ENCODE measurements around the gene BRD3.
"Not testable (repeated sequence)": the region's sequence is repeated elsewhere in the genome, so short reads cannot be mapped to it uniquely, and the experiment has no call there.

The BRD3 gene

DNA sequence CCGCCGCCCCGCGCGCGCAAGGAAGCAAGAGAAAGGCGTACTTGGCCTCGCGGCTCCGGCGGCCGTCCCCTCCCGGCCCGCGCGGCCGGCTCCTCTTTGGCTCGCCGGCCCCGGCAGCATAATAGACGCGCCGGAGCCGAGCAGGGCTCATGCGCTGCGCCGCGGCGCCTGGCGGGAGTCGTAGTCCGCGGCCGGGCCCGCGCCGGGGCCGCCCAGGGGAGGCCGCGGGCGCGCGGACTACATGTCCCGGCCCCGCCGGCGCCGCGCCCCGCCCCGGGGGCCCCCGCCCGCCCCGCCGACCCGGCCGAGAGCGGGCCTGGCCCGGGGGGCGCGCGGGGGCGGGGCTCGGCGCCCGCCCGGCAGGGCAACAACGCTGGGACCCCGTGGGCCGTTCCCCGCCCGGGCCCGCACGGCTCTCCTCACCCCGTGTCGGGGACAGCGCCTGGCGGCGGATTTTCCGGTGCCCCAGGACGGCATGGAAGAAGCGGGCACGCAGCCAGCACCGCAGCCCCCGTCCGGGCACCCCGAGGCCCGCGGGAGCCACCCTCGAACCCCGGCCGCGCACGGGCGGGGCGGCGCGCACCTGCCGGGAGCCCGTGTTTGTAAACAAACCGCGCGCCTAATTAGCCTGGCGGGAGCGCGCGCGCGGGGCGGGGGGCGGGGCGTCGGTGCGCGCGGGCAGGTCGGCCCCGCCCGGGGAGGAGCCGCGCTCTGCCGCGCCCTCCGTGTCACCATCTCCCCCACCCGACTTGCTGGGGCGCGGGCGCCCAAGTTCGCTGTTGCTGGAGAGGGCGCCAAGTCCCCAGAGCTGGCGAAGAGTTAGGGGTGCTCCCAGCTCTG is at the start of gene BRD3:
Gene BRD3, minus strand, starts transcription at position 123 of the 840 bp plus-strand sequence. CDS start 14,549 bp downstream, outside the sequence.
- peak; percentile 76 for DNase-seq

DNA sequence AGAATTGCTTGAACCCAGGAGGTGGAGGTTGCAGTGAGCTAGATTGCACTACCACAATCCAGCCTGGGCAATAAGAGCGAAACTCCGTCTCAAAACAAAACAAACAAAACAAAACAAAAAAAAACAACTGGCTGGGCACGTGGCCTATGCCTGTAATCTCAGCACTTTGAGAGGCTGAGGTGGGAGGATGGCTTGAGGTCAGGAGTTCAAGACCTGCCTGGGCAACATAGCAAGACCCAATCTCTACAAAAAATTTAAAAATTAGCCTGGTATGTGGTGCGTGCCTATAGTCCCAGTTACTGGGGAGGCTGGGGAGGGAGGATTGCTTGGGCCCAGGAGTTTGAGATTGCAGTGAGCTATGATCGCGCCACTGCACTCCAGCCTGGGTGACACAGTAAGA is 44.7 kb upstream of the BRD3 start:
- DNase-seq: no peak

DNA sequence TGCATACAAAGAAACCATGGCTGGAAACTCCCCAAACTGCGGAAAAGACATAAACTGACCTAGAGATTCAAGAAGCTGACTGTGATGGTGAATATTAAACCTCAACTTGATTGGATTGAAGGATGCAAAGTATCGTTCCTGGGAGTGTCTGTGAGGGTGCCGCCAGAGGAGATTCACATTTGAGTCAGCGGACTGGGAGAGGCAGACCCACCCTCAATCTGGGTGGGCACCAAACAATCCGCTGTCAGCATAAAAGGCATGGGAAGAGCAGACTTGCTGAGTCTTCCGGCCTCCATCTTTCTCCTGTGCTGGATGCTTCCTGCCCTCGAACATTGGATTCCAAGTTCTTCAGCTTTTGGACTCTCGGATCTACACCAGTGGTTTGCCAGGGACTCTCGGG is 43.2 kb upstream of the BRD3 start:
- no peak for DNase-seq

GRCh38 chr9:134103391-134103998 is 35.7 kb upstream of the BRD3 start:
- DNase-seq: no peak

DNA sequence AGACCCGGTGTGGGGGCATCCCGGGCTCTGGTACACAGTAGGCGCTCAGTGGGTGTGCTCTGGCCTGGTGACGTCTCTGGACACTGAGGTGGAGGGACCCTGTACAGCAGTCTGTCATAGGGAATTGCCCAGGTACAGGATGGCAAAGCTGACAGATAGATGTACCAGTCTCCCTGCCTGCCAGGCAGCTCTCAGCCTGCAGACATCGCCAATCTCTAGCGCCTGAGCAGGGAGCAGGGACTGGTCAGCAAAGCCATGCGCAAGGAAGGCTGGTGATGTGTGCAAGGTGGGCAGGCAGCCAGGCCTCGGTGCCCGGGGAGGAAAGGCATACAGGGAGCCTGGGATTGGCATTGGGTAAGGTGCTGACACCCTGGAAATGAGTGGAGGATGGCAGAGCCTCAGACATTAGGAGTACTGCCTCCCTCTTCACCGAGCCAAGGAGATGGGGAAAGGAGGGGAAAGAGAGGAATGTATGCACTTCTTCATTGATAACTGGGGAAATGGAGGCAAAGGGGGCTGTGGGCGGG is 33.9 kb upstream of the BRD3 start:
- DNase-seq: no peak

- DNase-seq: not testable (repeated sequence)
These were observed 33.3 kb upstream of the BRD3 start for GRCh38 chr9:134101133-134101532.

DNA sequence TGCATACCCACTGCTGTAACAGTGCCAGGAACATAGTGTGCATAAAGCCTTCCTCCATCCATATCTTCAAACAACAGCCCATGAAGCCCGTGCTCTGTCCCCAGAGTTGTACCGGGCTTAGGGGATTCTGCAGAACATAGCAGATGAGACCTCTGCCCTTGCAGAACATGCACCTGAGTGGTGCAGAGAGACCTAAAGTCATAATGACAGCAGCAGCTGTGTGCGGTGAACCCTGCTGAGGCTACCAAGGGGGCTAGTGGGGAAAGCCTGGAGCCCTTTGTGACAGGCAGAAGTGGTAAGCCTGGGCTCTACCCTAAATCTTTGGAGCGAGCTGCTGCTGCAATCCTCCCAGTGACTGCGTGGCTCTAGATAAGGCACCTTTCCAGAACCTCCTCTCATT is 32.2 kb upstream of the BRD3 start:
- no peak for DNase-seq

GRCh38 chr9:134099123-134099761 is 31.4 kb upstream of the BRD3 start:
- DNase-seq: peak; percentile 52

DNA sequence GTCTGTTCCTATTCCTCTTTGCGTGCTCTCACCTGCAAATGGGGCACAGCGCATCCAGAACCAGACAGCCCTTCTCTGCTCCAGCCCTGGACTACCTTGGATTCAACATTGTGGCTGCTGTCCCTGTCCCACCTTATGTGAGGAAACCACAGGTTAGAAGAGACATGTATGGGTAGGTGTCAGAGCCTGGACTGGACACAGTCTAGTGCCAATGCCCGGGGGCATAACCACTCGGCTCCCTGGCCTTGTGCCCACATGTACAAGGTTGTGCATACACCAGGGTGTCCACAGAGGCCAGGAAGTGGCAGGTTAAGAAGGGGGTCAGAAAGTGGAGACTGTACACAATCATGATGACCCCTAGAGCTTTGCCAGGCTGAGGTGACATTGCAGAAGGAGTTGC is 22.1 kb upstream of the BRD3 start:
- no peak for DNase-seq

DNA sequence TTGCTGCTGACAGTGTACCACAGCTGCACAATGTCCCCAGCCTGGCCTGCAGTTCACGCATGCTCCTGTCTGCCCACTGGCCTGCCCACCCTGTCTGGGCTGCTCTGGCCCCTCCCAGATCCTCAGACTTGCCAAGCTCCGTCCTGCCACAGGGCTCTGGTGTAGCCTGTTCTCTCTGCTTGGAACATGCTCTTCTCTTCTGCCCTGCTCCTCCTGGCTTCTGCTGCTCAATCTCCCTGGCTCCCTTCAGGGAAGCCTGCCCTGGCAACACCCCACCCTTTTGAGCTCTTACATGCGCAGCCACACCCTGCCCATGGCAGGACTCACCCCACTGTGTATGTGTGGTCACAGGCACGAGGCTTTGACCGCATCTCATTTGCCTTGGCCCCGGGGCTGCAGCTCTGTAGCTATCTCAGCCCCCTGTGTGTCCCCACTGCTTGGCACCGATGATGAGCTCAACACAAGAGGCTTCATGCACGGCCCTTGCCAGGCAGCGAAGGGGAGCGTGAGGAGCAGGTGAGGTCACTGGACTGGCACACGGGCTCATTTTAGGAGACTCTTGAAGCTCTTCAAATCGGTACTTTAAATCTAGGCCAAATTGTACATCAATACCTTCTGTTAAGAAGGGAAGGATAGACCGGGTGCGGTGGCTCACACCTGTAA is 20.4 kb upstream of the BRD3 start:
- DNase-seq: no peak

GRCh38 chr9:134085674-134086073 is 17.8 kb upstream of the BRD3 start:
- DNase-seq: no peak

DNA sequence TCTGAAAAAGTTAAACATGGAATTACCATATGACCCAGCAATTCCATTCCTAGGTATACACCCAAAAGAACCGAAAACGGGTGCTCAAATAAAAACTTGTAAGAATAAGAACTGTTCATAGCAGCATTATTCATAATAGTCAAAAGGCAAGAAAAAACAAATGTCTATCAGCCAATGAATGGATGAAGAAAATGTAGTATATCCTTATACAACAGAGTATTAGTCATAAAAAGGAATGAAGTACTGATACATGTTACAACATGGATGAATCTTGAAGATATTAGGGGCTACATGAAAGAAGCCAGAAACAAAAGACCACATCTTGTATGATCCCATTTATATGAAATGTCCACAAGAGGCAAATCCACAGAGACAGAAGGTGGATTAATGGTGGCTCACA is 15.6 kb upstream of the BRD3 start:
- no peak for DNase-seq

DNA sequence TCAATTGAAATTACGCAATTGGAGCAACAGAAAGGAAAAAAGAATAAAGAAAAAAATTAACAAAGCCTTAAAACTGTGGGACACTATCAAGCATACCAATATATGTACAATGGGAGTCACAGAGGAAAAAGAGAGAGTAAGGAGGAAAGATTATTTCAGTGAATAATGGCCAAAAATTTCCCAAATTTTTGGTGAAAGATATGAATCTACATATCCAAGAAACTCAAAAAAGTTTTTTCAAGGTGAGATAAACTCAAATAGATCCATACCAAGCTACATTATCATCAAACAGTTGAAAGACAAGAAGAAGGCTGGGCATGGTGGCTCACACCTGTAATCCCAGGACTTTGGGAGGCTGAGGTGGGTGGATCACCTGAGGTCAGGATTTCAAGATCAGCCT is 8.8 kb upstream of the BRD3 start:
- no peak for DNase-seq

GRCh38 chr9:134075689-134076088 is 7.9 kb upstream of the BRD3 start:
- not testable (repeated sequence) for DNase-seq

DNA sequence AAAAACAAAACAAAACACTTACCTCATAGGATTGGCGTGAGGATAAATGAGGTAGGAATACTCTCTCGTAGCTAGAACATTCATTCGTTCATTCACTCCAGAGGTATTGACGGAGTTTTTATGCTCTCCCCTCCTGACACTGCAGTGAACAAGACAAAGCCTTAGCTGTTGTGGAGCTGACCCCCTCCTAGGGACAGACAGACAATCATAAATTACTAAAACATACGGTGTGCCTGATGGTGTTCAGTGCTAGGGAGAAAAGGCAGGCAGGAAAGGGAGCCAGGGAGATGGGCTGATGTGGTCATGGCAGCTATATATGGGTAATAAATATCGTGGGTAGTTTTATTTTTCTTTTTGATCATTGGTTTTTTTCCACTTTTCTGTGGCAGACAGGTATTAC is 5.7 kb upstream of the BRD3 start:
- no peak for DNase-seq

DNA sequence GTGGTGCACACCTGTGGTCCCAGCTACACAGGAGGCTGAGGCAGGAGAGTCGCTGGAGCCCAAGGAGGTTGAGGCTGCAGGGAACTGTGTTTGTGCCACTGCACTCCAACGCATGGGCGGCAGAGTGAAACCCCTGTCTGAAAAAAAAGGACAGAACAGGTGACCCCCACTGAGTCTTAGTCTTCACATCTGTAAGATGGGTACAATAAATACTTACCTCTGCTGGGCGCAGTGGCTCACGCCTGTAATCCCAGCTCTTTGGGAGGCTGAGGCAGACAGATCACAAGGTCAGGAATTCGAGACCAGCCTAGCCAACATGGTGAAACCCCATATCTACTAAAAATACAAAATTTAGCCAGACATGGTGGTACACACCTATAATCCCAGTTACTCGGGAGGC is 4.9 kb upstream of the BRD3 start:
- DNase-seq: not testable (repeated sequence)

DNA sequence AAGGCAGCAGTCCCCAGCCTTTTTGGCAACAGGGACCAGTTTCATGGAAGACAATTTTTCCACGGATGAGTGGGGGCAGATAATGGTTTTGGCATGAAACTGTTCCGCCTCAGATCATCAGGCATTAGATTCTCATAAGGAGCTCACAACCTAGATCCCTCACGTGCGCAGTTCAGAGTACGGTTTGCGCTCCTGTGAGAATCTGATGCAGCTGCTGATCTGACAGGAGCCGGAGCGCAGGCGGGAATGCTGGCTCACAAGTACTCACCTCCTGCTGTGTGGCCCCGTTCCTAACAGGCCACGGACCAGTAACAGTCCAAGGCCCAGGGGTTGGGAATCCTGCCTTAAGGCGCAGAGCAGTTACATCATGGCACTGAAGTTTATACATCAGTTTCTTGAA is 3.3 kb upstream of the BRD3 start:
- DNase-seq: no peak

- no peak for DNase-seq
These were observed 1.9 kb upstream of the BRD3 start for GRCh38 chr9:134069480-134070399.

DNA sequence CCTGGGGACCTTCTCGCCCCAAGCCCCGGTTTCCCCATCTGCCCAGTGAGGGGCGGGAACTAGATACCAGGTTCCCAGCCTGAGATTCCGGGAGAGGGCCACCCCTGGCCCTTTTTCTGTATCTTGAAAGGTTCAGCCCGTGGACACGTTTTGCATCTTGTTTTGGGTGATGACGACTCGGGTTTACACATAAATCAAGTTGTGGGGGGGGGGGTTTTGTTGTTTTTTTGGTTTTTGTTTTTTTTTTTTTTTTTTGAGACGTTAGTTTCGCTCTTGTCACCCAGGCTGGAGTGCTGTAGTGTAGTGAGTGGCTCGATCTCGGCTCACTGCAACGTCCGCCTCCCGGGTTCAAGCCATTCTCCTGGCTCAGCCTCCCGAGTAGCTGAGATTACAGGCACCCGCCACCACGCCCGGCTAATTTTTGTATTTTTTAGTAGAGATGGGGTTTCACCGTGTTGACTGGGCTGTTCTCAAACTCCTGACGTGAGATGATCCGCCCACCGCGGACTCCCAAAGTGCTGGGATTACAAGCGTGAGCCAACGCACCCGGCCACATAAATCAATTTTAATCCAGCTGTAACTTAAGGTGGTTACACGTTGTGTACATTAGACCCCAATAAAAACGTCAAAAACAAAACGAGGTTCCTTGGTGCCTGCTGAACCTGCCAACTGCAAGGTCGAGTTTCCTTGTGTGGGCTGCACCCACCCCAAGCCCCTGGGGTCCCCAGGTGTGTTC is 1.1 kb upstream of the BRD3 start:
- no peak for DNase-seq

- DNase-seq: peak; percentile 37
These were observed 644 bp downstream of the BRD3 start for GRCh38 chr9:134066913-134067851.
